Activated CD4-positive, CD25-positive, alpha-beta regulatory T cell treated with anti-CD3 and anti-CD28 coated beads, Interleukin-2, amount 50 U/mL, for 16 hours (primary cell): ENCODE data around the gene INSR.
"Not testable (repeated sequence)": the region's sequence is repeated elsewhere in the genome, so short reads cannot be mapped to it uniquely, and the experiment has no call there.

Source experiments
- DNase-seq: peaks from one replicate; pipeline ENCODE4 v3.0.0-alpha.2; 2020; ENCODE audit warnings: low read depth, low spot score

The INSR gene

DNA sequence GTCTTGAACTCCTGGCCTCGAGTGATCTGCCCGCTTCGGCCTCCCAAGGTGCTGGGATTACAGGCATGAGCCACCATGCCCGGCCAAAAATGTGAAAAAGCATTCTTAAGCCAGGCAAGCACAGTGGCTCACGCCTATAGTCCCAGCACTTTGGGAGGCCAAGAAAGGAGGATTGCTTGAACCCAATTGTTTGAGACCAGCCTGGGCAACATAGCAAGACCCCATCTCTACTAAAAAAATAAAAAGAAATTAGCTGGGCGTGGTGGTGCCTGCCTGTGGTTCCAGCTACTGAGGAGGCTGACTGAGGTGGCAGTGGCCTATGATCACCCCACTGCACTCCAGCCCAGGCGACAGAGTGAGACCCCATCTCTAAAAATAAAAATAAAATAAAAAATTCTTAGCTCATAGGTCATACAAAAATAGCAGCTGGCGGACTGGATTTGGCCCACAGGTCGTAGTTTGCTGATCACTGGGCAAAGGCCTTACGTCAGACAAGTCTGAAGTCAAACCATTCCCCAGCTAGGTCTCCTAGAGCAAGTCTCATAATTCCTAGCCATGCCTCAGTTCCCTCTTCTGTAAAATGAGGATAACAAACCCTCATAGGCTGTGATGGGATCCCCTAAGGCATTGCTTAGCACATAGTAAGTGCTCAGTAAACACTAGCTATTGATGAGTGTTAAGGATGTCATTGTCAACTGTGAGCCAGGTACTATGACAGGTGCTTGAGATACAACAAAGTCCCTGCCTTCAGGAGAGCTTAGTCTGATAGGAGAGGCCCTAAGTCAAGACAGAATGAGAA is 36.0 kb downstream of the INSR start:
- DNase-seq: no peak

DNA sequence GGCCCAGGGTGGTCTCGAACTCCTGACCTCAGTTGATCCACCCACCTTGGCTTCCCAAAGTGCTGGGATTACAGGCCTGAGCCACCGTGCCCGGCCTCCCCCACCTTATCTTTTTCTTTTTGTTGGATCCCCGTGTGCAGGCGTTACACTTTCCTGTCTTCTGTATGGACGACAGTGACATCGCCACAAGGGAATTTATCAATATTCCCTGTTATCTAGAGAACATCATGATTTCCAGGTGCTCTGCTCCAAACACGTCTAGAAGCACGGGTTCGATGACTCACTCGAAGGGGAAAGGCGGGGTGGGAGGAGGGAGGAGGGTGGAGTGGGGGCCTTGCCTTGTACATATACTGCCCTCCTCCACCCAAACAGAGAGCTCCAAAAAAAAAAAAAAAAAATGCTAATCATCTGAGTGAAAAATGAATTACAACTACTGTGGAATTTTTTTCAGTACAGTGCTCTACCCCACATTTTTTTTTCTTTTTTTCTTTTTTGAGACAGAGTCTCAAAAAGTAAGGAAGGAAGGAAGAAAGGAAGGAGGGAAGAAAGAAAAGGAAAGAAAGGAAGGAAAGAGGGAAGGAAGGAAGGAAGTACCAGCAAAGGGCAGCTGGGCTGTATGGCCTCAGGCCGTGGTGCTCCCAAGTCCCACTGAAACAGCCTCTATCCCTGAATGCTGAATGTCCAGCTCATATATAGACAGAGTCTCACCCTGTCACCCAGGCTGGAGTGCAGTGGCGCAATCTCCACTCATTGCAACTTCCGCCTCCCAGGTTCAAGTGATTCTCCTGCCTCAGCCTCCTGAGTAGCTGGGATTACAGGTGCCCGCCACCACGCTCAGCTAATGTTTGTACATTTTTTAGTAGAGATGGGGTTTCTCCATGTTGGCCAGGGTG is 36.8 kb downstream of the INSR start:
- DNase-seq: no peak

DNA sequence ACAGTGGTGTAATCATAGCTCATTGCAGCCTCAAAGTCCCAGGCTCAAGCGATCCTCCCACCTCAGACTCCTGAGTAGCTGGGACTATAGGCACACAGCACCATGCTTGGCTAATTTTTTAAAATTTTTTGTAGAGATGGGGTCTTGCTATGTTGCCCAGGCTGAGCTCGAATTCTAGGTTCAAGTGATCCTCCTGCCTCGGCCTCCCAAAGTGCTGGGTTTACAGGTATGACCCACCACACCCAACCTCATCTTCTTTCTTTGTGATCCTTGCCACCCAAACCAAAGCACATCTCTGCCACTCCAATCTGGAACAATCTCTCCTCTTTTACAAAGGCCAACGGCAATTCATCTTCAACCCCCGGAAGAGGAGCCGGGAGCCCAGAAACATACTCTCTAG is 38.6 kb downstream of the INSR start:
- DNase-seq: no peak

DNA sequence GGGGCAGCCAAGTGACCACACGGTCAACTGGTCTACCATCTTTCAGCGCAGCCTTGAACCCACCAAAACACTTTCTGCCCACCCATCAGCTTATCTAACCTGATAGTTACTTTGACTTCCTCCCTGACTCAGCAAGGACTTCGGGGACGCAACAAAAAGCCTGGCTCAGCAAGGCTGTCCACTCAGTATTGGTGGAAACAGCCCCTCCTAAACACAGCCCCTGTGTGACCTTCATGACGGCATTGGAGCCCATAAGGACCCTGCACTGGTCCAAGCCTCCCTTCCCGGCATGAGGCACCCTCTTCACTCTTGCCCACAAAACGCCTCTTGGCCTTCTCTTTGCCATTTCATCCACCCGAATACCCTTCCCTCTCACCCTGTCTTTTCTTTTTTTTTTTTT is 39.1 kb downstream of the INSR start:
- no peak for DNase-seq

DNA sequence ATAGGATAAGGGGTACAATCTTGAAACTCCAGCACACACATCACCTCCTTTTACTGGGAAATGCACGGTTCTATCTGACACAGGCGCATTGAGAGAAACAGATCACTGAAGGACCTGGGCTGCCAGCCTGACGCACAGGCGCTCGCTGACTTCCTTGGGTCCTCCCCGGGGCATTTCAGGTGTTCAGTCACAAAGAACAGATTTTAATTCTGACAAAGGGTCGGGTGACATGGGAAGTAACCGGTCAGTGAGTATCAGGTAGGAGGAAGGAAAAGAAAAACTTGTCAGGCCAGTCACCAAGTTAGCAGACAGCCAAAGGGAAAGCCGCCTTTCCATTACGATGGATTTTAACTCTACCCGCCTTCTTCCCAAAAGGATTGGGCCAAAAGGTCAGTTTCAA is 39.6 kb downstream of the INSR start:
- DNase-seq: no peak

DNA sequence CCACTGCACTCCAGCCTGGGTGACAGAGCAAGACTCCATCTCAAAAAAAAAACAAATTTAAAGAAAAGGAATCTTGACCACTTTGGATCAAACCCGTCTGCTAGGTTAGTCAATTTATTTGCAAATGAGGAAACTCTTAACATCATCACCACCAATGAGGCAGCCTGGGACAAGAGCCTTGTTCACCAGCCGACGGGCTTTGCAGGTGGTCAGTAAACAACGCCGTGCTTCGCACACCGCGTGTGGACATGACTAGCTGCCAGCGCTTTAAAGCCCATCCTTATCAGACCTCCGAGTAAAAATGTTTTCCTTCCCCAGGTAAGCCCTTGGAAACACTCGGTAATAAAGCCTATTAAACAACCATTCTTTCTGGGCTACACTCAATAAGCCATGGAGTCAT is 41.9 kb downstream of the INSR start:
- DNase-seq: no peak

DNA sequence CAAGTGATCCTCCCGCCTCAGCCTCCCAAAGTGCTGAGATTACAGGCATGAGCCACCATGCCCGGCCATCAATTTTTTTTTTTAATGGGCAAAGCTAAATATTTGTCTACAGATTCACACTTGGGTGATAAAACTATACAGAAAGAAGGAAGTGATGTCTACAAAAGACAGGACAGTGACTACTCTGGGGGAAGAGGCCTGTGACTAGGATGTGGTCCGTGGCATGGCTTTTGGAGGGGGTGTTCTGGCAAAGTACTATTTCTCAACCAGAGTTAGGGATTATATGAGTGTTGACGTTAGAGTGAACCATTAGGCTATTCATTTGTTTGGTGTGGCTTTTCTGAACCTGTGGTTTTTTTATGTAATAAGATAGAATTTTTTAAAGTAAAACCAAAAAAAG is 42.7 kb downstream of the INSR start:
- DNase-seq: no peak

DNA sequence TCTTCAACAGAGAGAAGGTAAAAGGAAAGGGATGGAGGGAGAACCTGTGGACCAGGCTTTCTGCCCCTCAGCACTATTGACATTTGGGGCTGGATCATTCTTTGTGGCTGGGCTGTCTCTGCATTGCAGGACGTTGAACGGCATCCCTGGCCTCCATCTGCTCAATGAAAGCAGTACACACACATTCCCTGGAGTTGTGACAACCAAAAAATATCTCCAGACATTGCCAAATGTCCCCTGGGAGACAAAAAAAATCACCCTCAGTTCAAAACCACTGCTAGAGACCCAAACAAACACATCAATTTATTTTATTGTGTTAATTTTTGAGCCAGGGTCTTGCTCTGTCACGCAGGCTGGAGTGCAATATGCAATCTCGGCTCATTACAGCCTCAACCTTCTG is 43.3 kb downstream of the INSR start:
- no peak for DNase-seq

DNA sequence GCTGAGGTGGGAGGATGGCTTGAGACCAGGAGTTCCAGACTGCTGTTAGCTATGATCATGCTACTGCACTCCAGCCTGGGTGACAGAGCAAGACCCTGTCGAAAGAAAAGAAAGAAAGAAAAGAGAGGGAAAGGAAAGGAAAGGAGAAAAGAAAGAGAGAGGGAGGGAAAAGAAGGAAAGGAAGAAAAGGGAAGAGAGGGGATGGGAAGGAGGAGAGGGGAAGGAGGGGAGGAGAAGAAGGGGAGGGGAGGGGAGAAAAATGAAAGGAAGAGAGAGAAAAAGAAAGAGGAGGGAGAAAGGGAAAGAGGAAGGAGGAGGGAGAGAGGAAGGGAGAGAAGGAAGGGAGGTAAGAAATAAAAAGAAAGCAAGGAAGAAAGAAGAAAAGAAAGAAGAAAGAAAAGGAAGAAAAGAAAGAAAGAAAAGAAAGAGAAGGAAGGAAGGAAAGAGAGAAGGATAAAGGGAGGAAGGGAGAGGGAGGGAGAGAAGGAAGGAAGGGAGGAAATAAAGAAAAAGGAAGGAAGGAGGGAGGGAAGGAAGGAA is 44.1 kb downstream of the INSR start:
- no peak for DNase-seq

DNA sequence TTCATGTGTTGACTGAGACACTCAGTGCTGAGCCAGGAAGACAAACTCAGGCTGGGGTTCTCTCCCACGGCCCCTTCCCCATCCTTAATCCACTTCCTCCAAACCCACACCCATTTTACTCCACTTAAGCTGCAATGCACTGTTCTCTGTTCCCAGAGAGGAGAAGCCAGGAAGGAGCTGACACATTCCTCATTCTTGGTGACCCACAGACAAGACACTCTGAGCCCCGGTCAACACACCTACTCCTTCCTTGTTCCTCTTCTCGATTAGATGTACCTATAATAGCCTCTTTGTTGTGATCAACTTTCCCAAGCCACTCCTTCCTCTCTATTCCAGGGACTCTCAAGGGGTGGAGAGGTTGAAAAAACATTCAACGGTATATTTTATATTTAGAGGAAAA is 47.1 kb downstream of the INSR start:
- no peak for DNase-seq

DNA sequence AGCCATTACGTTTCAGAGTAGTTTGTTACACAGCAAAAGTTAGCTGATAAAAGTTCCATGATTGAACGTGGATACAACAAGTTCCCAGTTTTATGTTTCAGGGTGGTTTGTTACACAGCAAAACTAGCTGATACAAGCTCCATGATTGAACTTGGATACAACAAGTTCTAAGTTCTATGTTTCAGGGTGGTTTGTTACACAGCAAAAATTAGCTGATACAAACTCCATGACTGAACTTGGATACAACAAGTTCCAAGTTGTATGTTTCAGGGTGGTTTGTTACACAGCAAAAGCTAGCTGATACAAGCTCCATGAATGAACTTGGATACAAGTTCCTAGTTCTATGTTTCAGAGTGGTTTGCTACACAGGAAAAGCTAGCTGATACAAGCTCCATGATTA is 47.6 kb downstream of the INSR start:
- no peak for DNase-seq

DNA sequence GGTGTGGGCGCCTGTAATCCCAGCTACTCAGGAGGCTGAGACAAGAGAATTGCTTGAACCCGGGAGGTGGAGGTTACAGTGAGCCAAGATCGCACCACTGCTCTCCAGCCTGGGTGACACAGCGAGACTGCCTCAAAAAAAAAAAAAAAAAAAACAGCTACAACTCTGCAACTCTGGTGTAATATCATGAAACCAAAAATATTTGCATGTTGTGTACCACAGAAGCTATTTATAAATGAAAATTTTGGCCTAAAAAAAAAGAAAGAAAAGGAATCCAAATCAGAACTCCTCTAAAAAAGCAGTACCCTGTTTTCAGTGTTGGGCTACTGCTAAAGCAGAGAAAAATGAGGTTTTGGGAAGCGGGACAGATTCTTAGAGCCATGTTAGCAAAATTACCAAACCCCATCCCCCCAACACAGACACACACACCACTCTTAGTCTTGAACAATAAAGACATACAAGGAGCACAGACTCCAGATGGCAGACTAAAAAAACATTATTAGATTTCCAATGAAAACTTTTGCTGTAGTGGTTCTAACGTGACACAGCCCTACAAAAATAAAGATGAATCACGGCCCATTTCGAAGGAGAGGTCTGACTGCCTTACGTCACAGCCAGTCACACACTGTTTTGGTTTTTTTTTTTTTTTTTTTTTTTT is 51.5 kb downstream of the INSR start:
- DNase-seq: no peak

DNA sequence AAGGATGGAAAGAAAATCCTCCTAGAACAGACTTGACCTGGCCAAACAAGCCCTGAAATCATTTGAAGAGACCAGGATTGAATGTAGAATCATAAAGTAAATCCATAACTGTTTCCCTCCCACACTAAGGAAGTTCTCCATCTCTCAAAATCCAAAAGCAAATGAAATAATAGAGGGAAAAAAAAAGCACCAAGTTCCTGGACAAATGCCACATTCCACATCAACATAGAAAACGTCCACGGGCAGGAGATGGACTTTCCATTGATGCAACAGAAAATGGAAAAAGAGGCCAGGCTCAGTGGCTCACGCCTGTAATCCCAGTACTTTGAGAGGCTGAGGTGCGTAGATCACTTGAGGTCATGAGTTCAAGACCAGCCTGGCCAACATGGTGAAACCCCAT is 56.2 kb downstream of the INSR start:
- no peak for DNase-seq

DNA sequence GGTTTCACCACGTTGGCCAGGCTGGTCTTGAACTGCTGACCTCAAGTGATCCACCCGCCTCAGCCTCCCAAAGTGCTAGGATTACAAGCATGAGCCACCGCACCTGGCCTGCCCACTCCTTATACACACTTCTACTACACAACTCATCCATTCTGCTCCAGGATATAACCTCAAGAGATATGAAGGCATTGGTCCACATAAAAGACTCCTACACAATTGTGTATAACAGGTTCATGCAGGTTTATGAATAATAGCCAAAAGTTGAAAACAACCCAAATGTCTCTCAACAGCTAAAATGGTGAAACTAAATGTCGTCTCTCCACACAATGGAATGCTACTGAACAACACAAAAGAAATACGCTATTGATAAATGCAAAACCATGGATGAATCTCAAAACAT is 58.1 kb downstream of the INSR start:
- no peak for DNase-seq

DNA sequence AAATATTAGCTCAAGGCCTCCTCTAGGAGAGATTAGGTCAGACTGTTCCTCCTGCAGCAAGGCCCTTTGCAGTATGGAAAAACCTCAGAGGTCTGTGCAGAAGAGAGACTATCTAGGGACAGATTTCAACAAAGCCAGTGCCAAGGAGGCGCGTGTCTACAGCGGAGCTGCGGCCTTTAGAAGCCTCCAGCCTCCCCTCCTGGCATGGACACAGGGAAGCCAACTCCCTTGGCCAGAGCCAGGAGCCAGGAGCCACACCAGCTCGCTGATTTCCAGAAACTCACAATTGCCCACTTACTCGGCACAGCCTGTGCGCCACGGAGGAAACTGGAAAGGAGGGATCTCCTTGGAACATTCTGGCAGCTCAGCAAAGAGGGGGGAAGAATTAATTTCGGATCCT is 63.4 kb downstream of the INSR start:
- DNase-seq: no peak

DNA sequence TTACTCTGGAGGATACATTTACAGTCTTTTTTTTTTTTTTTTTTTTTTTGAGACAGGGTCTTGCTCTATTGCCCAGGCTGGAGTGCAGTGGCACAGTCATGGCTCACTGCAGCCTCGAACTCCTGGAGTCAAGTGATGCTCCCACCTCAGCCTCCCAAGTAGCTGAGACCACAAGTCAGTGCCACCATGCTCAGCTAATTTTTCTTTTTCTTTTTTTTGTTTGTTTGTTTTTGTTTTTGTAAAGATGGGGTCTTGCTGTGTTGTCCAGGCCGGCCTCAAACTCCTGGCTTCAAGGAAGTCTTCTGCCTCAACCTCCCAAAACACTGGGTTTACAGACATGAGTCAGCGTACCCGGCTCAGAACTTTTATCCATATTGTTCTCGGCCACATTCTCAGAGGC is 64.5 kb downstream of the INSR start:
- DNase-seq: no peak

DNA sequence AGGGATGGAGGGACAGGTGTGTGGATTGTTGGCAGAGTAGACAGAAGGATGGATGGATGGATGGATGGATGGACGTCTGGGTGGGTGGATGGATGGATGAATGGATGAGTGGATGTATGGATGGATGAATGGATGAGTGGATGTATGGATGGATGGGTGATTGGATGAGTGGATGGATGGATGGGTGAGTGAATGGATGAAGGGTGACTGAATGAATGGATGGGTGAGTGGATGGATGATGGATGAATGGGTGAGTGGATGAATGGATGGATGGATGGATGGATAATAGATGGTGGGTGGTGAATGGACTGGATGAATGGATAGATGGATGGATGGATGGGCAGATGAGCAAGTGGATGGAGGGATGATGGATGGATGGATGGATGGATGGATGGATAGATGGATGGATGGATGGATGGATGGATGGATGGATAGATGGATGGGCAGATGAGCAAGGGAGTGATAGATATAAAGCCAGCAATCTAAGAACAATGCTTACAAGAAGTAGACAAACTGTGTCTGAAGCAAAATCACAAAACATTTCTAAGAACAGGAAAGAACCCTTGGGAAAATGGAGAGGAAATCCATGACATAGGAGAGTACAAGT is 65.2 kb downstream of the INSR start:
- DNase-seq: no peak

DNA sequence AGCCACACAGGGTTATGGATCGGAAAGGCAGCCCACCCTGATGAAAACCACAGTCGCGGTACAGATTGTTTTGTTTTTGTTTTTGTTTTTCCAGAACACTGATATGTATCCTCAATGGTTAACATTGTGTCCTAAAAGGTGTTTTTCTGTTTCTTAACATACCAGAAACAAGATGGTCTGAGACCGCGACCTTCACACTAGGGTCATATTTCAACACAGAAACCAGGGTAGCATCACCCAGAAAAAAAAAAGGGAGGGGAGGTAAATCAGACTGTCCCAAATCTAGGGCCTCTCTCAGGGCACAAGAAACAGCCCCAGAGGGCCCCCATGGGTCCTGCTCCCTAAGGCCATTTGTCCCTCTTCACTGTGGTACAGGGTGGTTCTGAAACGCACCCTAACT is 66.5 kb downstream of the INSR start:
- DNase-seq: no peak

DNA sequence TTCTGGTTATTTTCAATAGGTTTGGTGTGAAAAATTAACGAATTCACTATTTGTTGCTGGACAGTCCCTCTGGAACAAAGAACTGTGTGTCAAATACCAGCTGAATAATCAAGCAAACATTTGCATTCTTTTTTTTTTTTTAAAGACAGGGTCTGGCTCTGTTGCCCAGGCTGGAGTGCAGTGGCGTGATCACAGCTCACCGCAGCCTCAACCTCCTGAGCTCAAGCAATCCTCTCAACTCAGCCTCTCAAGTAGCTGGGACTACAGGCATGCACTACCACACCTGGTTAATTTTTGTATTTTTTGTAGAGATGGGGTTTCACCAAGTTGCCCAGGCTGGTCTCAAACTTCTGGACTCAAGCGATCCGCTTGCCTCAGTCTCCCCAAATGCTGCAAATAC is 67.1 kb downstream of the INSR start:
- DNase-seq: not testable (repeated sequence)

DNA sequence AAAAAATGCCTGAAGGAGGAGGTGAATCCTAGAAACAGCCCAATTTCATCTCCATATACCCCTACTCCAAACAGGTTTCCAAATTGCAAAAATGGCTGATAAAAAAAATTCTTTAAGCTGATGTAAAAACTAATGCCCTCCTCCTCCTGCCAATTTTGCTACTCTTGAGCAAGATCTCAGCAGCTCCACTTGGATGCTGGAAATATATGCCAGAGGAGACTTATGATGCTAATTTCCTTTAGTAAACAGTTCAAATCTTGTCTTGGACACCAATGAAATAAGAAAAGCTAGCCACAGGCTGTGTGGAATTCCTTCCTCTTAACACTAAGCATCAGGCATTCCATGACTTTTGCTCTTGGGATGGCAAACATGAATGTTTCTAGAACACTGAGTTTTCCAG is 67.5 kb downstream of the INSR start:
- no peak for DNase-seq

DNA sequence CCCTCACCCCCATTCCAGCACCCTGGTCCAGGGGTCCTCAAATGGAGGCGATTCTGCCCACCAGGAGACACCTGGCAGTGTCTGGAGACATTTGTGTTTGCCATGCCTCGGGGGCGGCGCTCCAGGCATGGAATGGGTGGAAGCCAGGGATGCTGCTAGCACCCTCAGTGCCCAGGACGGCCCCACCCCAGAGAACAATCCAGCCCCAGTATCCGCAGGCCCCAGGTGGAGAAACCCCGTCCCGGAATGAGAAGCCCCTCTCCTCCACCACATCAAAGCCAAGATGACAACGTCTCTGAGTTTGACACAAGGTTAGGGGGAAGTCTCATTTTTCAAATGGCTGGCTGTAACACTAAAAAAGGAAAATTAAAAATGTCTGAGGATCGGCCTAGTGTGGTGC is 68.5 kb downstream of the INSR start:
- no peak for DNase-seq

DNA sequence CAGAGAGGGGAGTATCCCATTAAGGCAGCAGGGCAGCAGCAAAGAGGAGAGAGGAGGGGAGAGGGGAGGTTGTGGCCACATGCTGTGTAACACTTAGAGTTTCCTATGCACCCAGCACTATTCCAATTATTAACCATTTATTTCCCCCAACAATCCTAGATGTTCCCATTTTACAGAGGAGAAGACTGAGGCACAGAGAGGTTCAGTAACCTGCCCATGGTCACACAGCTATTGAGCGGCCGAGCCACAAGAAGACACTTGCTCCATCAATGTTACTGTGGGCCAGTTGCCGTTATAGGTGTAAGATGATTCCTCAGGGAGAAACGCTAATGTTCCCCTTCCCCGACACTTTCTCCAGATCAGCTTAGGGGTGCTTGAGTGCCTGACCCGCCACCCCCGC is 69.2 kb downstream of the INSR start:
- no peak for DNase-seq
